ENCODE measurements around the gene STOX2.

DNA sequence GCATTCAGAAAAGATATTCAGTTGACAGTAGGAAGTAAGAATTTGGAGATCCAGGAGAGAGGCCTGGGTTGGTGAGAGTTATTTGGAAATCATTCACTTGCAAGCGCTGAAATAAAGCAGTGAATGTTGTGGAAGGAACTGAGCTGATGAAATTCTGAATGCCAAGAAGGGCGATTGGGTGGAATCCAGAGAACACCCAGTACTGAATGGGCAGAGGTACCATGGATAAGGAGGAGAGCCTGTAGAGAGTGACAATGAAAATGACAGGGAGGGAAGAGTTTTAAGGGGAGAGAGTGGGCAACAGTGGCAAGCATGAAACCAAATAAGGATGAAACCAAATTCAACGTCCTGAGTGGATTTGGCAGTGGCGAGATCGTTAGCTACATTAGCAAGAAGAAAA, 6.7 kb upstream of the STOX2 start:
- TF ChIP-seq, protein P1, sequence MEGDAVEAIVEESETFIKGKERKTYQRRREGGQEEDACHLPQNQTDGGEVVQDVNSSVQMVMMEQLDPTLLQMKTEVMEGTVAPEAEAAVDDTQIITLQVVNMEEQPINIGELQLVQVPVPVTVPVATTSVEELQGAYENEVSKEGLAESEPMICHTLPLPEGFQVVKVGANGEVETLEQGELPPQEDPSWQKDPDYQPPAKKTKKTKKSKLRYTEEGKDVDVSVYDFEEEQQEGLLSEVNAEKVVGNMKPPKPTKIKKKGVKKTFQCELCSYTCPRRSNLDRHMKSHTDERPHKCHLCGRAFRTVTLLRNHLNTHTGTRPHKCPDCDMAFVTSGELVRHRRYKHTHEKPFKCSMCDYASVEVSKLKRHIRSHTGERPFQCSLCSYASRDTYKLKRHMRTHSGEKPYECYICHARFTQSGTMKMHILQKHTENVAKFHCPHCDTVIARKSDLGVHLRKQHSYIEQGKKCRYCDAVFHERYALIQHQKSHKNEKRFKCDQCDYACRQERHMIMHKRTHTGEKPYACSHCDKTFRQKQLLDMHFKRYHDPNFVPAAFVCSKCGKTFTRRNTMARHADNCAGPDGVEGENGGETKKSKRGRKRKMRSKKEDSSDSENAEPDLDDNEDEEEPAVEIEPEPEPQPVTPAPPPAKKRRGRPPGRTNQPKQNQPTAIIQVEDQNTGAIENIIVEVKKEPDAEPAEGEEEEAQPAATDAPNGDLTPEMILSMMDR (IDR thresholded peaks at IDR 0.05) = no peak
- TF ChIP-seq POLR2A (IDR thresholded peaks at IDR 0.05) = no peak
